Parathyroid adenoma (tissue), 2 donors: ENCODE results near the gene NOL12.

Source experiments
- H2AFZ ChIP-seq: fragments of 300-600 bp; sonication (generic); one replicate; pipeline ENCODE4 v1.7.0; 2017; ENCODE audit warnings: antibody characterized with exemption, mild to moderate bottlenecking
- H3K27ac ChIP-seq: fragments of 300-600 bp; sonication (generic); one replicate; pipeline ENCODE4 v1.7.0; 2017
- H3K27me3 ChIP-seq: fragments of 300-600 bp; sonication (generic); one replicate; pipeline ENCODE4 v1.7.0; 2017; ENCODE audit warnings: low read length; ENCODE audit not compliant: control insufficient read depth, insufficient read depth
- H3K36me3 ChIP-seq: fragments of 300-600 bp; sonication (generic); one replicate; pipeline ENCODE4 v1.7.0; 2017; ENCODE audit warnings: low read length; ENCODE audit not compliant: control insufficient read depth, insufficient read depth
- H3K4me1 ChIP-seq: fragments of 300-600 bp; sonication (generic); one replicate; pipeline ENCODE4 v1.7.0; 2017; ENCODE audit warnings: control low read depth
- H3K4me2 ChIP-seq: fragments of 300-600 bp; sonication (generic); one replicate; pipeline ENCODE4 v1.7.0; 2017; ENCODE audit warnings: low read length
- H3K4me3 ChIP-seq: fragments of 300-600 bp; sonication (generic); one replicate; pipeline ENCODE4 v1.7.0; 2017; ENCODE audit warnings: low read depth, low read length
- H3K79me2 ChIP-seq: fragments of 300-600 bp; sonication (generic); one replicate; pipeline ENCODE4 v1.7.0; 2017; ENCODE audit warnings: control low read depth
- H3K9ac ChIP-seq: fragments of 300-600 bp; sonication (generic); one replicate; pipeline ENCODE4 v1.7.0; 2017; ENCODE audit warnings: mild to moderate bottlenecking
- H3K9me3 ChIP-seq: fragments of 300-600 bp; sonication (generic); one replicate; pipeline ENCODE4 v1.7.0; 2017; ENCODE audit warnings: low read length; ENCODE audit not compliant: control insufficient read depth
- CTCF ChIP-seq: fragments of 300-600 bp; sonication (generic); IDR thresholded peaks from one replicate; pipeline ENCODE4 v1.7.0; 2017; ENCODE audit warnings: antibody characterized with exemption, mild to moderate bottlenecking
- donor health status: primary hyperparathyroidism.

The NOL12 gene, protein sequence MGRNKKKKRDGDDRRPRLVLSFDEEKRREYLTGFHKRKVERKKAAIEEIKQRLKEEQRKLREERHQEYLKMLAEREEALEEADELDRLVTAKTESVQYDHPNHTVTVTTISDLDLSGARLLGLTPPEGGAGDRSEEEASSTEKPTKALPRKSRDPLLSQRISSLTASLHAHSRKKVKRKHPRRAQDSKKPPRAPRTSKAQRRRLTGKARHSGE

DNA sequence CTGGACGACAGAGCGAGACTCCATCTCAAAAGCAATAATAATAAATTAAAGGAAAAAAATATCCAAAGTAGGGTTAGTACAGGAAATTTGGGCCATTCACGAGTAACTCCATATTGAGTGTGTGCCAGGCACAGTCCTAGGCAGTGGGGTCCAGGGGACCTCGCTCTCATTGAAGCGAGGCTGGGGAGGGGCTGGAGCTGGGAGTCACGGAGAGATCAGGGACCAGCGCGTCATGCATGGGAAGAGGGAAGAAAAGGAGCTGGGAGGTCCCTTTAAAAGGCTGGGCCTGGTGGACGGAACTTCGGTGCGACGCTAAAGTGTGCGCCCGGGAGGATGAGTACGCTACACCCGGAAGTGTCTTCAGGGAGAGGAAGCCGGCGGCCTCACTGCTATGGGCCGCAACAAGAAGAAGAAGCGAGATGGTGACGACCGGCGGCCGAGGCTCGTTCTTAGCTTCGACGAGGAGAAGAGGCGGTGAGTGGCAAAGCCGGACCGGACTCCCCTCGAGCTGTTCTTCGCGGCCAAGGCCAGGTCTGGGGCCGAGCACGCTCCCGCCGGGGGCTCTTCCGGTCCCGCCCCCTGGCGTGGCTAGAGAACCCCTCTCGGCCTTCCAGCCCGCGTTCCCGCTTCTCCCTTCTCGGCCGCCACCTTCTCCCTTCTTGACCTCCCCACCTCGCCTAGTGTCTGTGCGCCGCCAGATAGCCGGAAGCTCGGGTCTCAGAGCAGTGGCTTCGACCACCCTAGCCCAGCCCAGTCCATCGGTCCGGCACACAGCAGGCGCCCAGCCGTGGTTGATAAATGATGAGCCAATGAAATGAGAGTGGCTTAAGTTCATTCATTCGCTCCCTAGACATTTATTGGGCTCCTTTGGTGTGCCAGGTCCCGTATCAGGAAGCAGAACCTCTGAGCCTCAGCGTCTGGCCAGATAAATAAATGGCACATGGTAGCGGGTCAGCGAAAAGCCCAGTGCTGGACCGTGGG lies at the start of gene NOL12:
TSS of gene NOL12 (plus strand) at position 342 of the 981 bp plus-strand sequence. CDS start at position 392, 50 bp downstream.
- peak within 1 kb of the TSS; percentile 61 for H3K9ac ChIP-seq
- no peaks in the 10 kb centered on the region for H3K27me3 ChIP-seq
- no peaks in the 10 kb centered on the region for H3K36me3 ChIP-seq
- H3K9me3 ChIP-seq, result no peaks in the 10 kb centered on the region
- H2AFZ ChIP-seq, result peak within 1 kb of the TSS; percentile 95
- H3K4me2 ChIP-seq, result peak within 1 kb of the TSS; percentile 93
- H3K27ac ChIP-seq, result peak within 1 kb of the TSS; percentile 74
- no peaks in the 10 kb centered on the region for H3K4me1 ChIP-seq
- H3K4me3 ChIP-seq, result peak within 1 kb of the TSS; percentile 100
- H3K79me2 ChIP-seq, result no peaks in the 10 kb centered on the region
- no peak for TF ChIP-seq CTCF

DNA sequence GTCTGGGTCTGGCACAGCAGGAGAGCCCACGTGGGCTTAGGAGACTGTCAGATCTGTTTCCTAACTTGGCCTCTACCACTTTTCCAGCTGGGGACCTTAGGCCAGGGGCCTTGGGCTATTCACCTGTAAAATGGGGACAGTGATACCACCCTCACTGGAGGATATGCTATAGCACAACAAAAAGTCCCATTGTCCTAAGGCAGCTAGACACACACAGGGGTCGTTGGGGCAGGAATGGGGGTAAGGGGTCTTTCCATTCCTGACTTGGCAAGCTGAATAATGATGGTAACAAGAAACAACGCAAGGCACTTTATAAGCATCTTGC lies 49.2 kb upstream of the NOL12 start:
- no peak overlapping the region for H3K4me2 ChIP-seq
- H3K4me3 ChIP-seq, result no peak overlapping the region
- no peak for TF ChIP-seq CTCF
- no peaks in the 10 kb centered on the region for H3K27me3 ChIP-seq
- no peaks in the 10 kb centered on the region for H3K9me3 ChIP-seq
- H3K27ac ChIP-seq, result peak overlapping the region; percentile 95
- no peak overlapping the region for H2AFZ ChIP-seq
- no peak overlapping the region for H3K9ac ChIP-seq
- H3K79me2 ChIP-seq, result no peaks in the 10 kb centered on the region
- H3K36me3 ChIP-seq, result no peaks in the 10 kb centered on the region
- H3K4me1 ChIP-seq, result peaks cover 50% of the 10 kb centered on the region

GRCh38 chr22:37638391-37639069 lies 47.6 kb upstream of the NOL12 start:
- Histone ChIP-seq H3K4me3 (peak overlapping the region; percentile 67), H3K27ac (no peak overlapping the region), H3K4me2 (peak overlapping the region; percentile 87), H3K27me3 (no peaks in the 10 kb centered on the region), H2AFZ (peak overlapping the region; percentile 84), H3K79me2 (peaks cover 2% of the 10 kb centered on the region), H3K9me3 (no peaks in the 10 kb centered on the region), H3K9ac (no peak overlapping the region), H3K4me1 (peaks cover 41% of the 10 kb centered on the region), H3K36me3 (no peaks in the 10 kb centered on the region)
- no peak for TF ChIP-seq CTCF

DNA sequence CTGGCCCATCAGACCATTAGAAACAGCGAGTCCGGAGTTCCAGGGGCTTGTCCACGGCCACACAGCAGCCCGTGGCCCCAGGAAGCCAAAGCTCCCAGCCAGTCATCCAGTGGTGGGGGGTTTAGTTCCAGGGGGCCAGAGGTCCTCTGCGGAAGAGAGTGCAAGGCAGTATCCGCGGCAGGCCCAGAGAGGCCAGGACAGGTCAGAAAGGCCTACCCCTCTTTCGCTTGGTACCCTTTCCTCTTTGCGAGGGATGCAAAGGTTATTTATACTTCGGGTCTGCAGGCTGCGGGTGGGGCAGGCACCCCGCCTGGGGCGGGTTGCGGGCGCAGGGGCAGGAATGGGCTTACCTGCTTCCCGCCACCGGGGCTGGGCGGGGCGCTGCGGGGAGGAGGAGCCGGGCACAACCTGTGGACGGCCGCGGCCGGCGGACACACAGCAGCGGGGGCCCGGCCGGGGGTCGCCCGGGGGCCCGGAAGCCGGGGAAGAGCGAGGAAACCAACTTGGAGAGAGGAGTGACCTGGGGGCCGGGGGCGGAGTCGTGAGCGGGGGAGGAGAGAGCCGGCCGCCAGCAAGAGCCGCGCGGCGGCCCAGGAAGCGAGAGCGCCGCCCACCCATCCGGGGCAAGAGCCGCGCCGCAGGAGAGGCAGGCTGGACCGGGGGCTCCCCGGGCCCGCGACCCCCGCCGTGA lies 46.9 kb upstream of the NOL12 start, which contains the start of gene SH3BP1:
TSS of gene SH3BP1 (plus strand) at position 600 of the 691 bp plus-strand sequence. CDS start 119 bp downstream, outside the sequence.
- peaks cover 2% of the 10 kb centered on the region for H3K79me2 ChIP-seq
- H3K27me3 ChIP-seq, result no peaks in the 10 kb centered on the region
- H3K36me3 ChIP-seq, result no peaks in the 10 kb centered on the region
- H3K4me1 ChIP-seq, result peaks cover 35% of the 10 kb centered on the region
- no peak within 1 kb of the TSS for H3K27ac ChIP-seq
- no peaks in the 10 kb centered on the region for H3K9me3 ChIP-seq
- peak within 1 kb of the TSS; percentile 84 for H2AFZ ChIP-seq
- H3K9ac ChIP-seq, result no peak within 1 kb of the TSS
- H3K4me3 ChIP-seq, result peak within 1 kb of the TSS; percentile 67
- H3K4me2 ChIP-seq, result peak within 1 kb of the TSS; percentile 87
- no peak for TF ChIP-seq CTCF
